ENCODE data around the gene EVC.
A peak's percentile ranks its signal among the peaks of the same experiment; 100 is the strongest.
"Not testable (repeated sequence)": the region's sequence is repeated elsewhere in the genome, so short reads cannot be mapped to it uniquely, and the experiment has no call there.

The EVC gene

DNA sequence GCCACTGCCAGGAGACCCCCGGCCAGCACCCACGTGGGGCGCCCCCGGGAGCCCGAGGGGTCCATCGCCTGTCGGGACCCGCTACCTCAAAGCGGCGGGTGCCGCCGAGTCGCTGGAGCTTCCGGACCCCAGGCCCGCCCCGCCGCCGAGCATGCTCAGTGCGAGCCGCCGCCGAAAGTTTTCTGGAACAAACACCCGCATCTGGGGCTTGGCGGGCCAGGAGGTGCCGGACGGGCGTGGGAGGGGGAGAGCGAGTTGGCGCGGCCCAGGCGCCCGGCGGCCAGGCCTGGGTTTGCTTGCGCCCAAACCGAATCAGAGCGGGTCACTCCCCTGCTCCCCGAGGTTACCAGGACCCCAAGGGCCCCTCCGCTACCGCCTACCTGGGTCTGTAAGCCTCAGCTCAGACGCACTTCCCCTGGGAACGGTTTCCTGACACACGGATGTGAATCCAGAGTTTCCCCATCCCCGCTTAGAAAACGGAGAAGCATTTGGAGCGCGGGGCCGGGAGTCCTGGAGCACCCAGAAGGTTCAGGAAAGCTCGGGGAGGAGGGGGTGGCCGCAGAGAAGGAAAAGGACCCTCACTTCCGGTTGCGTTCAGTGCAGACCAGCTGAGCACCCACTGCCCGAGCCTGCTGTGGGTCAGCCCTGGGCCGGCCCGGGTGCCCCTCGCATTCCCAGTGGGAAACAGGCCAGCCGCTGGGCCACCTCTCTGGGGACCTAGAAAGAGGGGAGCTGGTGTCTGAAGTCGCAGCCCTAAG is 2.4 kb upstream of the EVC start, which contains the start of gene EVC2:
TSS of gene EVC2 (minus strand) at position 111 of the 758 bp plus-strand sequence. CDS start at position 65, 46 bp downstream.
- DNase-seq: peak in 1 of 2 donors; percentile 37

DNA sequence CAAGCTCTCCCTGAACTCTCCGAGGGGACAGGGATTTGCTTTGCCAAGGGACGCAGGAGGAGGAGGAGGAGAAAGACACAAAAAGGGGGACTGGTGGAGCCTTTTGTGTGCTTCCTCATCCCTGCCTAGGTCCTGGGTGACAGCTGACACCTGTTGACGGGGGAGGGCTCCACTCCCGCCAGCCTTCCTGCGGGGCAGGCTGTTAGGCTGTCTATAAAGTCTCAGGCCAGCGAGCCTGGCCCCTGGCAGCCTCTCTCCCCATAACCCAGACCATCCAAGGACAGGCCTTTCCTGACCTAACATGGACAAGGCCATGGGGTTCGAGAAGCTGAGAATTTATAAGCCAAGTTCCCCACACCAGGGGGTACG is 1.8 kb upstream of the EVC start:
- DNase-seq: no peak

GRCh38 chr4:5710065-5710960 is 688 bp upstream of the EVC start:
- DNase-seq: no peak

- no peak for DNase-seq
Measured at GRCh38 chr4:5711479-5712184, 631 bp downstream of the EVC start.

- peak; percentile 5 to 31 for DNase-seq
Measured at GRCh38 chr4:5712517-5712916, 1.5 kb downstream of the EVC start.

- no peak for DNase-seq
Measured at GRCh38 chr4:5712931-5713330, 1.9 kb downstream of the EVC start.

DNA sequence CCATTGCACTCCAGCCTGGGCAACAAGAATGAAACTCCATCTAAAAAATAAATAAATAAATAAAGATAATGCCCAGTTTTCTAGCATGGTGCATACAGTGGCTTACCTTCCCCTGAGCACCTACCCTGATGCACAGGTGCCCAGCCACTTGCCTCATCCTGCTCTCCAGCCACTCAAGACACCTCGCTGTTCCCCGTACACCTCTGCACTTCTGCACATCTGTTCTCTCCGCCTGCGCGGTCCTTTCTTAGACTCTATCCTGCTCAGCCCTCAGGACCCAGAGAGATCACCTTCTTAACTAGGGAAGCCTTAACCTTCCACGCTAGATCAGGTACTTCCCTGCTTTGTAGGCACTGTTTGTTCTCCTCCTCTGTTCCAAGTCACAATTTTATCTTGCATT is 2.9 kb downstream of the EVC start:
- no peak for DNase-seq

DNA sequence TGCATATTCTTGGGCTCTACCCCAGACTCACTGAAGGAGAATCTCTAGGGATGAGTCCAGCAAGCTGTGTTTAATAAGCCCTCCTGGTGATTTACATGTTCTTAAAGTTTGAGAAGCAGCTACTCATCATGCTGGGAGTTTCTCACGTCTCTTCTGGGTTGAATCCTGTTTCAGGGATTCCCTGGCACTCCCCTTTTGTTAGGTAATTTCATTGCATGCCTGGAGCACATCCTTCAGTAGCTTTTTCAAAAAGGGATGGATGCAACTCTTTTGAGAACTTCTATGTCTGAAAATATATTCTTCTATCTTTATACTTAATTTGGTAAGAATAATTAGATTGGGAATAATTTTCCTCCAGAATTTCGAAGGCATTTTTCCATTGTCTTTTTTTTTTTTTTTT is 4.4 kb downstream of the EVC start:
- no peak for DNase-seq

- DNase-seq: no peak
Measured at GRCh38 chr4:5716391-5716790, 5.4 kb downstream of the EVC start.

DNA sequence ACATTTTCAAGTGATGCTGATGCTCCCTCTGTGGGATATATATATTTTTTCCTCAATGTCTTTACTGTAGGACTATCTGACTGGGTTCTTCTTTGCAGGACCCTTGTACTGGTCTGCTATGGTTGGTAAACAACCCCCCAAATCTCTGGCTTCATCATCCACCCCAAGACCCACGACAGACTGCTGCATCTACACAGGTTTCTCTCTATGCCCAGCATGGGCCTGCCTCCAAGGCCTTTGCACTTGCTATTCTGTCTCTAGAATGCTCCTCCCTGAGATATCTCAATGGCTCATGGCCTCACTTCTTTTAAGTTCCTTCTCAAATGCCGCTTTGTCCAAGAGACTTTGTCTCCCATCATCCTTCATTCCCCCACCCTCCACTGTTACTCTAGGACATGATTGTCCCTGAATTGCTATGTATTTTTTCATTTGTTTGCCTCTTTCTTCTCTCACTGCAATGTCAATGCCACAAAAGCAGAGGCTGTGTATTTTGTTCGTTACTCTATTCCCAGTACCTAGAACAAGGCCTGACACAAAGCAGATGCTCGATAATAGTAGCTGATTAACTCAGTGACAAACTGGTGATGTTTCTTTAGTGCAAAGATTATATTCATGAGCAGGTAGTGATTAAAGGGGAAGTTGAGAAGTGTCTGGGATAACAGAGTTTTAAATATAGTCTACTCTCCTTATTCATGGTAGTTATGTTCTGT is 6.6 kb downstream of the EVC start:
- no peak for DNase-seq

DNA sequence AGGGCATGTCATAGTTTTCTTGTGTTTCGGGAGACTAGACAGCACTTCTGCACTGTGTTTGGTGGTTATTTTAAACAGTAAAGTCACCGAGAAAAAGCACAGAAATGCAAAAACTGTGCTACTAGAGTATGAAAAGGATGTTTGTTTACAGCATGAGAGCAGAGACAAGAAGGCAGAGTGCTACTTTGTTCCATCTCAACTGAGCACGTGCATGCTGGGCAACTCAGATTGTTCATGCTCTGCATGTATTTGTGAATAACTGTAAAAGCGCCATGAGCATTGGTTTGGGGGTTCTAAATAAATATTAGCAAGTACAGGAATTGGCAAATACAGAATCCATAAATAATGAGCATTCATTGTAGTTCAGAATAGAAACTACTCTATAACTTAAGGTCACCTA is 7.4 kb downstream of the EVC start:
- no peak for DNase-seq

- DNase-seq: no peak
Measured at GRCh38 chr4:5719350-5720055, 8.5 kb downstream of the EVC start.

- DNase-seq: no peak
Measured at GRCh38 chr4:5720157-5720850, 9.3 kb downstream of the EVC start.

DNA sequence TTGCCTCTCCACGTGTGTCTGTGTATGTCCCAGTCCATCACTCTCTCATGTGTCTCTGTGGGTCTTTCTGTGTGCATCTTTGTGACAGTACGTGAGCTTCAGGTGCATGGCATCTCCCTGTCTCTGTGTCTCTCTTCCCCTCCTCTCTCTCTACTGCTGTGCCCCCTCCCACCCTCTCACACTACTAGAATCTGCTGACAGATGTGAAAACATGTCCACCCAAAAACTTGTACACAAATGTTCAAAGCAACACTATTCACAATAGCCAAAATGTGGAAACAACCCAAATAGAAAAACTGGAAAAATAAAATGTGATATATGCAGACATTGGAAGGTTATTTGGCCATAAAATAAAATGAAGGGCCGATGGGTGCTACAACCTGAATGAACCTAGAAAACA is 10.0 kb downstream of the EVC start:
- no peak for DNase-seq

DNA sequence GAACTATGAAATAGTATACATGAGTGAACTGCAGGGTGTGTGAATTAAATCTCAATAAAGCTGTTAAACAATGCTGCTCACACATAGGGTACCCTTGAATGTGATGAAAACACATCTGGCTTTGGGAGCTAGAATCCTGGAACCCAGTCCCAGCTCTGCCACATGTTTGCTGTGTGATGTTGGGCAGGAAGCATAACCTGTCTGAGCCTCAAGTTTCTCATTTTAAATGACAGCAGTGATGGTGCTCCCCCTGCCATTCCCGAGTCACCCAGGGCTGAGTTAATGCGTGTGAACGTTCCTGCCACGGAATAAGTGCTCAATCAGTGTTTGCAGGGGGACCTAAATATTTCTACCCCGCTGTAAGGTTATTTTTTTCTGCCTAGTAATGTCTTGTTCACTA is 10.9 kb downstream of the EVC start:
- DNase-seq: no peak

DNA sequence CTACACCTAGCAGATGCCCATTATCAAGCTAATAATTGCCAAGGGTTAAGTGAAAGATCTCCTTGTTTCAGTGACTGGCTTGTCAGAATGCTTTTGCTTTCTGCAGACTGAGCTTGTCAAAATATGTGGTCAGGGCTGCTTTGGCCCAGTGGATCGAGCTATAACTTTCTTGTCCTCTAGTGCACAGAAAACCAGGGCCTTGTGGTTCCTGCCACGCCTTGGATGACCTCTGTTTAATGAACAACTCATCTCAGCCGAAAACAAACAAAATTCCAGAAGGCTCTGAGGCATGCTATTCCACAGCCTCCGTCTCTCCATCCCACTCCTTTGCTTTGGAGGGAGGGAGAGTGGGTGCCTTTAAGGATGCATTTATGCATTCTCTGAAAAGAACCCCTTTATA is 11.3 kb downstream of the EVC start:
- DNase-seq: no peak

- DNase-seq: no peak
Measured at GRCh38 chr4:5724377-5724776, 13.4 kb downstream of the EVC start.

- not testable (repeated sequence) for DNase-seq
Measured at GRCh38 chr4:5728412-5728811, 17.4 kb downstream of the EVC start.

GRCh38 chr4:5730436-5730835 is 19.4 kb downstream of the EVC start:
- DNase-seq: no peak

- no peak for DNase-seq
Measured at GRCh38 chr4:5730993-5731990, 20.3 kb downstream of the EVC start.

Data from stimulated activated CD4-positive, alpha-beta T cell treated with anti-CD3 and anti-CD28 coated beads, Interleukin-2, amount 100 ng/mL, for 24 hours (primary cell).